ENCODE measurements around the gene PATL2.
"Not testable (repeated sequence)": the region's sequence is repeated elsewhere in the genome, so short reads cannot be mapped to it uniquely, and the experiment has no call there.

PATL2 gene

DNA sequence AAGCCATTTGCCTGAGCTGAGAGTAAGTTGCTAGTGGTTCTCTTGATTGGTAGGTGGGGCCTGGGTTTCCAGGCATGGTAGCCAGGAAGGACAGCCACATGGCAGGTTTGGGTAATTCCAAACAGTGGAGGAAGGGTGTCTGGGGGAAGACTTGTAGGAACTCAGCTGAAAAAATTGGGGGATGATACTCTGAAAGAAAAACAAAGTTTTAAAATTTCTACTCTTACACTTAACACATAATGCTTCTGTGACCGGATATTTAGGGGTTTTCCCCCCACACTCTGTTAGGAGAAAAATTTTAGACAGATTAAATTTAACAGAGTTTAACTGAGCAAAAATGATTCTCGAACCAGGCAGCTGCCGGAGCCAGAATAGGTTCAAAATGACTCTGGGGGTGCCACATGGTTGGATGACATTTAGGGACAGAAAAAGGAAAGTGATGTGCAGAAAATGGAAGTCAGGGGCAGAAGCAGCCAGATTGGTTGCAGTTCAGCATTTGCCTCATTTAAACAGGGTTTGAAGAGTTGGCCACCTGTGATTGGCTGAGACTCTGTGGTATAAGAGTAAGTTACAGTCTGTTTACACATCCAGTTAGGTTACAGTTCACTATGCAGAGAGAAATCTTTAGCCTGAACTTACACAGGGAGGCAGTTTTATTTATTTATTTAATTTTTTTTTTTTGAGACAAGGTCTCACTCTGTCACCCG, 8.3 kb upstream of the PATL2 start:
- DNase-seq: peak; percentile 29

DNA sequence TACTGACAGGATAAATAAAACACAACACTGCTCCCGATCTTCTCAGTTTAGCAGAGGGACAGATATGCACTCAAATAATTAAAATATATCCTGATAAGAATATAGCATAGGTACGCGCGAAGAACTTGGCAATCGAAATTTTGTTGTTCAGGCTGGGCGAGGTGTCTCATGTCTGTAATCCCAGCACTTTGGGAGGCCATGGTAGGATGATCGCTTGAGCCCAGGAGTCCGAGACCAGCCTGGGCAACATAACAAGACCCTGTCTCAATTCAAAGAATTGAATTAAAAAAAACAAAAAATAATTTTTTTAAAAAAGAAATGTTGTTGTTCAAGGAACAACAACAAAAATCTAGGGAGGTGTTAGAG, 7.8 kb upstream of the PATL2 start:
- DNase-seq: no peak

DNA sequence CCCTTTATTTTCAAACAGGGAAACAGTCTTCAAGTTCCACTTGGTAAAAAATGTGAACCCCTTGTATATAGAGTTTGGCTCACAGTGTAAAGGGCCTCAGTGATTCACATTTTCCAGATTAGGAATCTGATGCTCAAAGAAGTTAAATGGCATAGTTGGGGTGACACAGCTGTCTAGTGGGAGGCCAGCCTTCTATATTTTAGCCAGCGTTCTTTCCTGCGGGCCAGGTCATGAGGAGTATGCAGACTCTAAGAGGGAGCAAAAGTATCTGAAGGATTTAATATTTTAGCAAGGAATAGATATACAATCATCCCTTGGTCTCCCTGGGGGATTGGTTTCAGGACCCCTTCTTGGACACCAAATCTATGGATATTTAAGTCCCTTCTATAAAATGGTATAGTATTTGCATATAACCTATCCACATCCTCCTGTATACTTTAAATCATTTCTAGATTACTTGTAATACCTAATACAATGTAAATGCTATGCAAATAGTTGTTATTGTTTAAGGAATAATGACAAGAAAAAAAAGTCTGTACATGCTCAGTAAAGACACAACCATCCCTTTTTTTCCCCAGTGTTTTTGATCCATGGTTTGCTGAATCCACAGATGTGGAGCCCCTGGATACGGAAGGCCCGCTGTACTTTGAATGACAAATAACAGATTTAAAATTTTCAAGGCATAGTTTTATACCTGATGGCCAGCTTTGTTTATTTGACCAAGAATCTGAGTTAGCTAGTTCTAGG, 7.2 kb upstream of the PATL2 start:
- no peak for DNase-seq

DNA sequence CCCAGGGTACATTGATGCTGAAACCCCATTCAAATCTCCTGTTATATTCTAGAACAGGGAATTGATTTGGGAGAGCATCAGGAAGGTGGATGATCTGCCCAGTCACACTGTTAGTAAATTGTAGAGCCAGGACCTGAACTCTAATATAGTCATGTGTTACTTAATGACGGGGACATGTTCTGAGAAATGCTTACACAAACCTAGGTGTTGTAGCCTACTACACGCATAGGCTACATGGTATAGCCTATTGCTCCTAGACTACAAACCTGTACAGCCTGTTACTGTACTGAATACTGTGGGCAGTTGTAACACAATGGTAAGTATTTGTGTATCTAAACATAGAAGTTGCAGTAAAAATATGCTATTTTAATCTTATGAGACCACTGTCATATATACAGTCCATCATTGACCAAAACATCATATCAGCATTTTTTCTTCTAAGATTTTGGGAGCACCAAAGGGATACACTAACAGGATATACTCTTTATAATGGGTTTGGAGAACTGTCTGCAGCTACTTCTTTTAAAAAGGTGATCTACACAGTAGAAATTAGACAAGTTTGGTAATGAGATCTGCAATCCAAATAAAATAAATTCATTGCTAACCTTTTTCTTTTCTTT, 6.0 kb upstream of the PATL2 start:
- DNase-seq: no peak

DNA sequence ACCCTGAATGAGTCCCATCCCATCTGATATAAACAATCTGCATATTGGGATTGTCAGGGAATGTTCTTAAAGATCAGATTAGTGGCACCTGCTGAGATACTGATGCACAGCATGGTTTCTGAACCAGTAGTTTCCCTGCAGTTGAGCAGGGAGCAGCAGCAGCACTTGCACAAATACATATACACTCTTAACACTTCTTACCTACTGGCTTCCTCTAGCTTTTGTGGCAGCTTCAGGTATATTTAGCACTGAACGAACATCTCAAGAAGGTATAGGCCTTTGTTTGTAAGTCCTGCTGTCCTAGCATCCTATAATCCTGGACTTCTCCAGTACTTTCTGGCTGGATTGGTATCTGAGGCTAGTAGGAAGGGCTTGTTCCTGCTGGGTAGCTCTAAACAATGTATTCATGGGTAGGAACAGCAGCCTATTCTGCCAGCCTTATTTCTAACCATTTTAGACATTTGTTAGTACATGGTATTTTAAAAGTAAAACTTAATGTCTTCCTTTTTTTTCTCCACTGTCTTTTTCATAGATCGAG, 4.7 kb upstream of the PATL2 start:
- DNase-seq: no peak

DNA sequence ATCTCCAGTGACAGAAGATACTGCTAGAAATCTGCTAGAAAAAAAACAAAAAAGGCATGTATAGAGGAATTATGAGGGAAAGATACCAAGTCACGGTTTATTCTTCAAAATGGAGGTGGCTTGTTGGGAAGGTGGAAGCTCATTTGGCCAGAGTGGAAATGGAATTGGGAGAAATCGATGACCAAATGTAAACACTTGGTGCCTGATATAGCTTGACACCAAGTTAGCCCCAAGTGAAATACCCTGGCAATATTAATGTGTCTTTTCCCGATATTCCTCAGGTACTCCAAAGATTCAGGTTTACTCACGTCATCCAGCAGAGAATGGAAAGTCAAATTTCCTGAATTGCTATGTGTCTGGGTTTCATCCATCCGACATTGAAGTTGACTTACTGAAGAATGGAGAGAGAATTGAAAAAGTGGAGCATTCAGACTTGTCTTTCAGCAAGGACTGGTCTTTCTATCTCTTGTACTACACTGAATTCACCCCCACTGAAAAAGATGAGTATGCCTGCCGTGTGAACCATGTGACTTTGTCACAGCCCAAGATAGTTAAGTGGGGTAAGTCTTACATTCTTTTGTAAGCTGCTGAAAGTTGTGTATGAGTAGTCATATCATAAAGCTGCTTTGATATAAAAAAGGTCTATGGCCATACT, 4.1 kb upstream of the PATL2 start:
- no peak for DNase-seq

DNA sequence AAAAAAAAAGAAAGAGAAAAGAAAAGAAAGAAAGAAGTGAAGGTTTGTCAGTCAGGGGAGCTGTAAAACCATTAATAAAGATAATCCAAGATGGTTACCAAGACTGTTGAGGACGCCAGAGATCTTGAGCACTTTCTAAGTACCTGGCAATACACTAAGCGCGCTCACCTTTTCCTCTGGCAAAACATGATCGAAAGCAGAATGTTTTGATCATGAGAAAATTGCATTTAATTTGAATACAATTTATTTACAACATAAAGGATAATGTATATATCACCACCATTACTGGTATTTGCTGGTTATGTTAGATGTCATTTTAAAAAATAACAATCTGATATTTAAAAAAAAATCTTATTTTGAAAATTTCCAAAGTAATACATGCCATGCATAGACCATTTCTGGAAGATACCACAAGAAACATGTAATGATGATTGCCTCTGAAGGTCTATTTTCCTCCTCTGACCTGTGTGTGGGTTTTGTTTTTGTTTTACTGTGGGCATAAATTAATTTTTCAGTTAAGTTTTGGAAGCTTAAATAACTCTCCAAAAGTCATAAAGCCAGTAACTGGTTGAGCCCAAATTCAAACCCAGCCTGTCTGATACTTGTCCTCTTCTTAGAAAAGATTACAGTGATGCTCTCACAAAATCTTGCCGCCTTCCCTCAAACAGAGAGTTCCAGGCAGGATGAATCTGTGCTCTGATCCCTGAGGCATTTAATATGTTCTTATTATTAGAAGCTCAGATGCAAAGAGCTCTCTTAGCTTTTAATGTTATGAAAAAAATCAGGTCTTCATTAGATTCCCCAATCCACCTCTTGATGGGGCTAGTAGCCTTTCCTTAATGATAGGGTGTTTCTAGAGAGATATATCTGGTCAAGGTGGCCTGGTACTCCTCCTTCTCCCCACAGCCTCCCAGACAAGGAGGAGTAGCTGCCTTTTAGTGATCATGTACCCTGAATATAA, 2.2 kb upstream of the PATL2 start:
- peak; percentile 77 for DNase-seq

DNA sequence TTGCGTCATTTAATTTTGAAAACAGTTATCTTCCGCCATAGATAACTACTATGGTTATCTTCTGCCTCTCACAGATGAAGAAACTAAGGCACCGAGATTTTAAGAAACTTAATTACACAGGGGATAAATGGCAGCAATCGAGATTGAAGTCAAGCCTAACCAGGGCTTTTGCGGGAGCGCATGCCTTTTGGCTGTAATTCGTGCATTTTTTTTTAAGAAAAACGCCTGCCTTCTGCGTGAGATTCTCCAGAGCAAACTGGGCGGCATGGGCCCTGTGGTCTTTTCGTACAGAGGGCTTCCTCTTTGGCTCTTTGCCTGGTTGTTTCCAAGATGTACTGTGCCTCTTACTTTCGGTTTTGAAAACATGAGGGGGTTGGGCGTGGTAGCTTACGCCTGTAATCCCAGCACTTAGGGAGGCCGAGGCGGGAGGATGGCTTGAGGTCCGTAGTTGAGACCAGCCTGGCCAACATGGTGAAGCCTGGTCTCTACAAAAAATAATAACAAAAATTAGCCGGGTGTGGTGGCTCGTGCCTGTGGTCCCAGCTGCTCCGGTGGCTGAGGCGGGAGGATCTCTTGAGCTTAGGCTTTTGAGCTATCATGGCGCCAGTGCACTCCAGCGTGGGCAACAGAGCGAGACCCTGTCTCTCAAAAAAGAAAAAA, 1.4 kb upstream of the PATL2 start:
- DNase-seq: peak; percentile 96

DNA sequence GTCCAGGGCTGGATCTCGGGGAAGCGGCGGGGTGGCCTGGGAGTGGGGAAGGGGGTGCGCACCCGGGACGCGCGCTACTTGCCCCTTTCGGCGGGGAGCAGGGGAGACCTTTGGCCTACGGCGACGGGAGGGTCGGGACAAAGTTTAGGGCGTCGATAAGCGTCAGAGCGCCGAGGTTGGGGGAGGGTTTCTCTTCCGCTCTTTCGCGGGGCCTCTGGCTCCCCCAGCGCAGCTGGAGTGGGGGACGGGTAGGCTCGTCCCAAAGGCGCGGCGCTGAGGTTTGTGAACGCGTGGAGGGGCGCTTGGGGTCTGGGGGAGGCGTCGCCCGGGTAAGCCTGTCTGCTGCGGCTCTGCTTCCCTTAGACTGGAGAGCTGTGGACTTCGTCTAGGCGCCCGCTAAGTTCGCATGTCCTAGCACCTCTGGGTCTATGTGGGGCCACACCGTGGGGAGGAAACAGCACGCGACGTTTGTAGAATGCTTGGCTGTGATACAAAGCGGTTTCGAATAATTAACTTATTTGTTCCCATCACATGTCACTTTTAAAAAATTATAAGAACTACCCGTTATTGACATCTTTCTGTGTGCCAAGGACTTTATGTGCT, 721 bp upstream of the PATL2 start:
- peak; percentile 81 for DNase-seq

DNA sequence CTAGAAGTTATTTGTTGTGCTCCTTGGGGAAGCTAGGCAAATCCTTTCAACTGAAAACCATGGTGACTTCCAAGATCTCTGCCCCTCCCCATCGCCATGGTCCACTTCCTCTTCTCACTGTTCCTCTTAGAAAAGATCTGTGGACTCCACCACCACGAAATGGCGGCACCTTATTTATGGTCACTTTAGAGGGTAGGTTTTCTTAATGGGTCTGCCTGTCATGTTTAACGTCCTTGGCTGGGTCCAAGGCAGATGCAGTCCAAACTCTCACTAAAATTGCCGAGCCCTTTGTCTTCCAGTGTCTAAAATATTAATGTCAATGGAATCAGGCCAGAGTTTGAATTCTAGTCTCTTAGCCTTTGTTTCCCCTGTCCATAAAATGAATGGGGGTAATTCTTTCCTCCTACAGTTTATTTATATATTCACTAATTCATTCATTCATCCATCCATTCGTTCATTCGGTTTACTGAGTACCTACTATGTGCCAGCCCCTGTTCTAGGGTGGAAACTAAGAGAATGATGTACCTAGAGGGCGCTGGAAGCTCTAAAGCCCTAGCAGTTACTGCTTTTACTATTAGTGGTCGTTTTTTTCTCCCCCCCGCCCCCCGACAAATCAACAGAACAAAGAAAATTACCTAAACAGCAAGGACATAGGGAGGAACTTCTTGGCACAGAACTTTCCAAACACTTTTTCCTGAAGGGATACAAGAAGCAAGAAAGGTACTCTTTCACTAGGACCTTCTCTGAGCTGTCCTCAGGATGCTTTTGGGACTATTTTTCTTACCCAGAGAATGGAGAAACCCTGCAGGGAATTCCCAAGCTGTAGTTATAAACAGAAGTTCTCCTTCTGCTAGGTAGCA, 657 bp downstream of the PATL2 start:
- DNase-seq: peak; percentile 79

DNA sequence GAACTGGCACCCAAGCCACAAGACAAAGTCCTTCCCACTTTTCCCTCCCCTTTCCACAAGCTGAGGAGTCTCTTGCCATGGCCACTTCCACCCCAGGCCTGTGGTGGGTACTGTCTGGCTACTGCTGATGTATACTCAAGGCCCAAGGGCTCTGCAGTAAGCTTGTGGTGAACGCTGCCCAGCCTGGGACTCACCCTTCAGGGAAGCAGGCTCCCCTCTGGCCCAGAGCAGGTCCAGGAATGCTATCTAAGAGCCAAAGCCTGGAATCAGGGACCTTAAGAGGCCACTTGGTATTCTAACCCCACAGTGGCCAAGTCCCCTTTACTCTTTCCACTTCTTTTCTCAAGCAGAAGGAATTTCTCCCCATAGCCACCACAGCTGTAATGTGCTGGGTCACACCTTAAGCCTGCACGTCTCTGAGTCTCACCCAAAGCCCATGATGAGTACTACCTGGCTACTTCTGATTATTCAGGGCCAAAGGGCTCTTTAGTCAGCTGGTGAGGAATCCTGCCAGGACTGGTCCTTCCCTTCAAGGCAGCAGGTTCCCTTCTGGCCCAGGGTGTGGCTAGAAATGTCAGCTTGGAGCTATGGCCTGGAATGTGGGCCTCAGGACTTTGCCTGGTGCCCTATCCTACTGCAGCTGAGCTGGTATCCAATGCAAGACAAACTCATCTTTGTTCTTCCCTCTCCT, 4.0 kb downstream of the PATL2 start:
- no peak for DNase-seq

DNA sequence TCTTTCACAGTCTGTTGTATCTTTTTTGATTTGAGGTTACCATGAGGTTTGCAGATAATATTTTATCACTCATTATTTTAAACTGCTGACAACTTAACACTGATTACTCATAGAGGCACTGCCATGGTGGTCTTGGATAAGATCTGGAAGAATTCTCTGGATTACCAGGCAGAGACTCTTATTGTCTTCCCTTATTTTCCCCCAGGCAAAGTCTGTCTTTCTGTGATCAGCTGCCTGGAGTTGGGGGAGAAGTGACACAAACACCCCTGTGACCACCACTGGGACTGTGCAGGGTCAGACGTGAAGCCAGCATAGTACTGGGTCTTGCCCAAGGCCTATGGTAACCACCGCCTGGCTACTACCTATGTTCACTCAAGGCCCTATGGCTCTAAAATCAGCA, 4.7 kb downstream of the PATL2 start:
- DNase-seq: no peak

DNA sequence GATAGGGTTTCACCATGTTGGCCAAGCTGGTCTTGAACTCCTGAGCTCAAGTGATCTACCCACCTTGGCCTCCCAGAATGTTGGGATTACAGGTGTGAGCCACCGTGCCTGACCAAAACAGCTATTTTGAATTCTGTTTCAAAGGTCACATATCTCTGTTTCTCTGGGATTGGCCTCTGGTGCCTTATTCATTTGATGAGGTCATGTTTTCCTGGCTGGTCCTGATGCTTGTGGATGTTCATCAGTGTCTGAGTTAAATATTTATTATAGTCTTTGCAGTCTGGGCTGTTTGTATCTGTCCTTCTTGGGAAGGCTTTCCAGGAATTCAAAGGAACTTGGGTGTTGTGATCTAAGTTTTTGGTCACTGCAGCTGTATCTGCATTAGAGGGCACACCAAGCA, 5.1 kb downstream of the PATL2 start:
- no peak for DNase-seq

DNA sequence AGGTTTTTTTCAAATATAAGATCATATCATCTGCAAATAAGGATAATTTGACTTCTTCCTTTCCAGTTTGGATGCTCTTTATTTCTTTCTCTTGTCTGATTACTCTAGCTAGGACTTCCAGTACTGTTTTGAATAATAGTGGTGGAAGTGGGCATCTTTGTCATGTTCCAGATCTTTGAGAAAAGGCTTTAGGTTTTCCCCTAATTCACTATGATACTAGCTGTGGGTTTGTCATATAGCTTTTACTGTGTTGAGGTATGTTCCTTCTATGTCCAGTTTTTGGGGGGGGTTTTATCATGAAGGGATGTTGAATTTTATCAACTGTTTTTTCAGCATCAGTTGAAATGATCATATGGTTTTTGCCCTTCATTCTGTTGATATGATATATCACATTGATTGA, 10.4 kb downstream of the PATL2 start:
- DNase-seq: not testable (repeated sequence)

DNA sequence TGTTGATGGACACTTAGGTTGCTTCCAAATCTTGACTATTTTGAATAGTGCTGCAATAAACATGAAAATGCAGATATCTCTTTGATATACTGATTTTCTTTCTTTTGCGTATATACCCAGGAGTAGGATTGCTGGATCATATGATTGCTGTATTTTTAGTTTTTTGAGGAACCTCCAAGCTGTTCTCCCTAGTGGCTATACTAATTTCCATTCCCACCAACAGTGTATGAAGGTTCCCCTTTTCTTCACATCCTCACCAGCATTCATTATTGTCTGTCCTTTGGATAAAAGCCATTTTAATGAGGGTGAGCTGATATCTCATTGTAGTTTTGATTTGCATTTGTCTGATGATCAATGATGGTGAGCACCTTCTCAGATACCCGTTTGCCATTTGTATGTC, 12.5 kb downstream of the PATL2 start:
- DNase-seq: no peak

DNA sequence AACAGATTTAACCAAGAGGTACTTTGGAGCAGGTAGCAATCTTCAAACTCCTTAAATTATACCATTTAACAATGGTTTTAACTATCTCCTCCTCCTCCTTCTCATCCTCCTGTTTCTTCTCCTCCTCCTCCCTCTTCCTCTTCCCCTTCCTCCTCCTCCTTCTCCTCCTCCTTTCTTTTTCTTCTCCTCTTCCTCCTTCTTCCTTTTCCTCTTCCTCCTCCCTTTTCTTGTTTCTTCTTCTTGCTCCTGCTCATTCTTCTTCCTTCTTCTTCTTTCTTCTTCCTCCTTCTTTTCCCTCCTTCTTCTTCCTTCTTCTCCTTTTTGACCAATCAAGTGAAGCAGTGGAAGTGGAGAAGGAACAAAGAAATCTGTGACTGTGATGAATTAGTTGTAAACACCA, 14.1 kb downstream of the PATL2 start:
- no peak for DNase-seq

DNA sequence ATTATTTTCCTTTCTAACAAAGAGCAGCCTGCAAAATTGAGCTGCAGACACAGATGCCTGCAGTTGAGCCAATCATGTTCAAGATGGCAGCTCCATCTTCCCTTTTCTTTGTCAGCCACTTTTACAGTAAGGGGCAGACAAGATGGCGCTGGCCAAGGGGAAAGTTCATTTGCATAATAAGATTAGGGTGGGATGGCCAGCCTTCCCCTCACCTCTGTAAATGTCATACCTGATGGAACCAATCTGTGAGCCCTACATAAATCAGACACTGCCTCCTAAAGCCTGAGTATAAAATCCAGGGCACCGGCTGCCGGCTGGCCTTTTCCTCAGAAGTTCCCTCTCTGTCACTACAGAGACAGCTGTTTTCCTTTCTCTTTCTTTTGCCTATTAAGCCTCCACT, 15.8 kb downstream of the PATL2 start:
- DNase-seq: no peak

DNA sequence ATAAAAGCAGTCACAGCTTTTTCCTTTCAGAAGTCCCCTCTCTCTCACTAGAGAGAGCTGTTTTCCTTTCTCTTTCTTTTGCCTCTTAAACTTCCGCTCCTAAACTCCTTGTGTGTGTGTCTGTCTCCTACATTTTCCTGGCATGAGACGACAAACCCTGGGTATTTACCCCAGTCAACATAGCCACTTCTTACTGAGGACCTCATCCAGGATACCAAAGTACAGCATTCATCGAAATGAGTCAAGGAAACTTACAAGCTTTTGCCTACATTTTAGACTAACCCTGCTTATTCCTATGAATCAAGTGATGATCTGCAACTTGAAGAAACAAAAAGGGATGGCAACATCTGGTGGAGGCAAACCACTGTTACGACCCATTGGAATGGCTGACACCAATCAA, 16.7 kb downstream of the PATL2 start:
- no peak for DNase-seq

DNA sequence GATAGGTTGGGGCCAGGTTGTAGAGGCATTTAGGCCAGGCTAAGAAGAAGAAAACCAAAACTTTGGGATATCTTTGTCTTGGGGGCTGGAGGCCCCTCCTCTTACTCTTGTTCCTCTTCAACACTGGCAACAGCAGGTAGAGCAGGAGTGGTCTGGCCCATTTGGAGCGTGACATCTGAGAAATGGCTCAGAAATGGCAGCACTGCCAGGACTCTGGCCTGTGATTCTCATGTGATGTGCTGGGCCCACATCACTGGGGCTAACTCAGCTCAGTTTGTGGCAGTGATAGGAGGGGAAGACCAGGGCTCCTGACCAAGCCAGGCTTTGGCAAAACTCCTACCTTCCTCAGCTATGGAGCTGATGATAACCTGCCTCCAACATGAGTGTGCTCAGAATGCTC, 18.5 kb downstream of the PATL2 start:
- no peak for DNase-seq

DNA sequence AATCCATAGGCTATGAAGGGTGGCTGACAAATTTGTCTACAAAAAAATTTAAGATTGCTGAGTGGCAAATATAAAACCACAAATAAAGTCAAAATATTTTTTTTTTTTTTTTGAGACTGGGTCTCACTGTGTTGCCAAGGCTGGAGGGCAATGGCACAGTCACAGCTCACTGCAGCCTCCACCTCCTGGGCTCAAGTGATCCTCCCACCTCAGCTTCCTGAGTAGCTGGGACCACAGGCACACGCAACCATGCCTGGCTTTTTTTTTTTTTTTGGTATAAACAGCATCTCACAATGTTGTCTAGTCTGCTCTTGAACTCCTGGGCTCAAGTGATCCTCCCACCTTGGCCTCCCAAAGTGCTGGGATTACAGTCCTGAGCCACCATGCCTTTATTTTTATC, 20.9 kb downstream of the PATL2 start:
- DNase-seq: not testable (repeated sequence)
